Erythroblast (primary cell): ENCODE data around the gene PTTG1IP.

Experiments
- GATA1 ChIP-seq: IDR thresholded peaks from 2 replicates; pipeline ENCODE4 v1.6.1; 2011; ENCODE audit warnings: low read depth, mild to moderate bottlenecking, control low read depth, low read length, moderate library complexity
- POLR2A ChIP-seq: IDR thresholded peaks from 2 replicates; pipeline ENCODE4 v1.6.1; 2011; ENCODE audit warnings: mild to moderate bottlenecking, low read length

GRCh38 chr21:44829507-44830092 lies 43.9 kb downstream of the PTTG1IP start:
- TF ChIP-seq POLR2A (no peak), GATA1 (no peak)
